Measurements from ENCODE around the gene PCGF3.

DNA sequence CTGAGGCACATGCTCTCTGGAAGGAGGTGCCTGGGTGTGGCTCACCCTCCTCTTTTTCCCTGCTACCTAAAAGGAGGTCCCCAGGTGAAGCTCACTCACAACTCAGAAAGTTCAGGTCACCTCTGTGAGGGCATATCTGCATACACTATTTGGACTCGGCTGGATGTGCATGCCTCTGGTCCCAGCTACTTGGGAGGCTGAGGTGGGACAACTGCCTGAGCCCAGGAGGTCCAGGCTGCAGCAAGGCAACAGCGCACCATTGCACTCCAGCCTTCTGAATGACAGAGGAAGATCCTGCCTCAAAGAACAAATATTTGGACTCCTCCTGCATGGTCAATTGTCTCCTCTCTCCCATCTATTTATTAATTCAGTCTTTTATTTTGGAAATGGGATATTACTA, 73.9 kb downstream of the PCGF3 start:
- TF ChIP-seq, protein P1, sequence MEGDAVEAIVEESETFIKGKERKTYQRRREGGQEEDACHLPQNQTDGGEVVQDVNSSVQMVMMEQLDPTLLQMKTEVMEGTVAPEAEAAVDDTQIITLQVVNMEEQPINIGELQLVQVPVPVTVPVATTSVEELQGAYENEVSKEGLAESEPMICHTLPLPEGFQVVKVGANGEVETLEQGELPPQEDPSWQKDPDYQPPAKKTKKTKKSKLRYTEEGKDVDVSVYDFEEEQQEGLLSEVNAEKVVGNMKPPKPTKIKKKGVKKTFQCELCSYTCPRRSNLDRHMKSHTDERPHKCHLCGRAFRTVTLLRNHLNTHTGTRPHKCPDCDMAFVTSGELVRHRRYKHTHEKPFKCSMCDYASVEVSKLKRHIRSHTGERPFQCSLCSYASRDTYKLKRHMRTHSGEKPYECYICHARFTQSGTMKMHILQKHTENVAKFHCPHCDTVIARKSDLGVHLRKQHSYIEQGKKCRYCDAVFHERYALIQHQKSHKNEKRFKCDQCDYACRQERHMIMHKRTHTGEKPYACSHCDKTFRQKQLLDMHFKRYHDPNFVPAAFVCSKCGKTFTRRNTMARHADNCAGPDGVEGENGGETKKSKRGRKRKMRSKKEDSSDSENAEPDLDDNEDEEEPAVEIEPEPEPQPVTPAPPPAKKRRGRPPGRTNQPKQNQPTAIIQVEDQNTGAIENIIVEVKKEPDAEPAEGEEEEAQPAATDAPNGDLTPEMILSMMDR (IDR thresholded peaks at IDR 0.05; ENCODE audit: insufficient read depth, low read length, poor library complexity, severe bottlenecking) = no peak
- no peak for TF ChIP-seq EZH2phosphoT487 (conservative IDR thresholded peaks at IDR 0.05; ENCODE audit: low read length)
